GM04503 (cell line): ENCODE data around the gene LGALS12.
"Not testable (repeated sequence)": the region's sequence is repeated elsewhere in the genome, so short reads cannot be mapped to it uniquely, and the experiment has no call there.

Experiments used
- DNase-seq: peaks from one replicate; pipeline ENCODE4 v3.0.0-alpha.2; 2012; ENCODE audit warnings: low read depth

LGALS12 gene

GRCh38 chr11:63504933-63505586 is 824 bp upstream of the LGALS12 start:
- no peak for DNase-seq

GRCh38 chr11:63506876-63507275 is 992 bp downstream of the LGALS12 start:
- no peak for DNase-seq

DNA sequence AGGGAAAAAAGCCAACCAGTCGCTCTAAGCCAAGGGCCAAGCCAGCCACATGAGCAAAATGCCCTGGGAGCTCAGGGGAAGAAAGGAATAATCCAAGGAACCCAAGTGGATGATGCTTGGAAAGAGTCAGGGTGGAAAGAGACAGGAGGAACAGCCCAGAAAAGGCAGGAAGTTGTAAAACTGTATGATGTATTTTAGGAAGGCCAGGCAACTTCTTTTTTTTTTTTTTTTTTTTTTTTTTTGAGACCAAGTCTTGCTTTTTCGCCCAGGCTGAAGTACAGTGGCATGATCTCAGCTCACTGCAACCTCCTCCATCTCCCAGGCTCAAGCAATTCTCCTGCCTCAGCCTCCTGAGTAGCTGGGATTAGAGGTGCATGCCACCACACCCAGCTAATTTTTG is 1.6 kb downstream of the LGALS12 start:
- no peak for DNase-seq

DNA sequence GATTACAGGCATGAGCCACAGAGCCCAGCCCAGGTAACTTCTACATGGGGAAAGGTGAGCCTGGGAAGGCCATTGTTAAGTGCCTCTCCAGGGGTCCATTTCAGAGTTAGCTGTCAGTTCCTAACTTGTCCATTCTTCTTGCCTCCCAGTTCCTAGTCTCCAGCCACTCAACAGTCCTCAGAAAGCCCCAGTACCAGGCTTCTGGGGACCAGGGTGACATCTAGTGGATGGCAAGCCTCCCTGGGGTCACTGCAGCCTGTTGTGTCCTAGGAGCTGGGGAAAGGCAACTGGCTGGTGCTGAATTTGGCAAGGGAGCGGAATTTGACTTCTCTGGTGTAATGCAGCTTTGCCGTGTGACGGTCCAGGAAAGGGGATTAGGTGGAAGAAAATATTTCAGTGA is 2.1 kb downstream of the LGALS12 start:
- no peak for DNase-seq

DNA sequence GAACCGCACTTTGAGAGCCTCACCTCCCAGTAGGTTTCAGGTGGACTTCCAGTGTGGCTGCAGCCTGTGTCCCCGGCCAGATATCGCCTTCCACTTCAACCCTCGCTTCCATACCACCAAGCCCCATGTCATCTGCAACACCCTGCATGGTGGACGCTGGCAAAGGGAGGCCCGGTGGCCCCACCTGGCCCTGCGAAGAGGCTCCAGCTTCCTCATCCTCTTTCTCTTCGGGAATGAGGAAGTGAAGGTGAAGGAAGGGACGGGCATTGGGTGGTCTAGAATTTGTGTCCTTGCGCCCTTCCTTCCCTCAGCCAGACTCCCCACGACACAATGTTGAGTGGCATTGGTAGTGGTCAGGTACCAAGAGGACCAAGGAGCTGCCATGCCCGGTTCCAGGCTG is 2.9 kb downstream of the LGALS12 start:
- DNase-seq = no peak

- no peak for DNase-seq
Observed at GRCh38 chr11:63510360-63511047, 4.6 kb downstream of the LGALS12 start.

- DNase-seq = no peak
Observed at GRCh38 chr11:63511048-63511748, 5.3 kb downstream of the LGALS12 start.

DNA sequence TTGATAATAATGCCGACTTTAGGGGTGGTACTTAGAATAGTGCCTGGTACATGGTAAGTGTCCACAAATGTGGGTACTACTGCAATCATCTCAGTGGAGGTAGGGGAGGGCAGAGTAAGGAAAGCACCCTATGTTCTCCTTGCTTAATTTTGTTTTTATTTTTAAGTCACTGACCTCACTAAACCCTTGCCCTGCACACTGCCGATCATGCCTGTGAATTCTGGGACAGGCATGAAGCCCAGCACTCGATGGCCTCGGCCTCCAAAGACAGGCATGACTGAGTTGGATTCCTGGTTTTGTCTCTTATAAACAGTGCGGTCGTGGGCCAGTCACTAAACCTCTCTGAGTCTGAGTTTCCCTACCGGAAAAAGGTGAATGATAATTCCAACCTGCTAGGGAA is 6.9 kb downstream of the LGALS12 start:
- DNase-seq = no peak

GRCh38 chr11:63516109-63516508 is 10.2 kb downstream of the LGALS12 start:
- DNase-seq = no peak

GRCh38 chr11:63517156-63517555 is 11.3 kb downstream of the LGALS12 start:
- no peak for DNase-seq

- DNase-seq = peak; percentile 35
Observed at GRCh38 chr11:63518548-63518947, 12.7 kb downstream of the LGALS12 start.

GRCh38 chr11:63520606-63521170 is 14.8 kb downstream of the LGALS12 start:
- DNase-seq = no peak

DNA sequence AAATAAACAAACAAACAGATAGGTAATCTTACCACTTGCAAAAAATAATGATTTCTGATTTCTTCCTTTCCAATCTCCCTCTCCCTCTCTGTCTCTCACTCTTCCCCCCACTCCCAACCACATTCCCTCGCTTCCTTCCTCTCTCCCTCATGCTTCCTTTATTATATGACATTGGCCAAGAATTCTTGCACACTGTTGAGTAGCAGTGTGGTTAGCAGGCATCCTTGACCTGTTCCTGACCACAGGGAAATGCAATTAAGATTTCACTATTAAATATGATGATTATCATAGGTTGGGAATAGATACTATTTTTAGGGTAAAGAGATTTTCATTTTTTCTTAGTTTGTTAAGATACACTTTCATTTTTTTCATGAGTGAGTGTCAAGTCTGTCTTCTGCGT is 16.0 kb downstream of the LGALS12 start:
- DNase-seq = no peak

DNA sequence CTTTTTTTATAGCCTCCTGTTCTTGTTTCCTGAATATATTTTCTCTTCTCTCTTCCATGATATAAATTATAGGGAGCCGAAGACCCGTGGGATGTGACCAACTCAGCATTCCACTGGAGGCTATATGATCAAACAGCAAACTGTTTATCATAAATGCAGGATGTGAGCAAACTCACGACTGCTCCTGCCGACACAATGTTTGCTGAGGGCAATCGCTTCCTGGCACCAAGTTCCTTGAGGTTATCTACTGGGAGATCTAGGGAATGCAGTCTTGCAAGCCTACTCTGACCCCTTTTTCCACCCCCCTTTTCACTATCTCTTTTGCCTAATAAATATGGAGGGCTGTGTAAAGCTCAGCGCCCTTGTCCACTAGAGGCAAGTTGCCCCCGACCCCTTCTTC is 17.3 kb downstream of the LGALS12 start:
- no peak for DNase-seq

DNA sequence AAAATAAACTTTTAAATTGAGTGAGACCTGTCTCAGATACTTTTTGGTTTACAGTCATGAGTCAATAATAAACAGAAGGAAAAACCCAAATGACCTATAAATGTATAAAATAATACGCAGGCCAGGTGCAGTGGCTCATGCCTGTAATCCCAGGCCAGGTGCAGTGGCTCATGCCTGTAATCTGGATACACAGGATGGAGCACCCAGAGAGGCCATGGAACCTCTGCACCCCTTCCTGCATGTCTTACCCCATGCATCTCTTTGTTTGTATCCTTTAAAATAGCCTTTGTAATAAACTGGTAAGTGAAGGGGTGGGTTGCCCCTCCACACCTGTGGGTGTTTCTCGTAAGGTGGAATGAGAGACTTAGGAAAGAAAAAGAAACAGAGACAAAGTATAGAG is 21.8 kb downstream of the LGALS12 start:
- DNase-seq = no peak

GRCh38 chr11:63528156-63528555 is 22.3 kb downstream of the LGALS12 start:
- not testable (repeated sequence) for DNase-seq

DNA sequence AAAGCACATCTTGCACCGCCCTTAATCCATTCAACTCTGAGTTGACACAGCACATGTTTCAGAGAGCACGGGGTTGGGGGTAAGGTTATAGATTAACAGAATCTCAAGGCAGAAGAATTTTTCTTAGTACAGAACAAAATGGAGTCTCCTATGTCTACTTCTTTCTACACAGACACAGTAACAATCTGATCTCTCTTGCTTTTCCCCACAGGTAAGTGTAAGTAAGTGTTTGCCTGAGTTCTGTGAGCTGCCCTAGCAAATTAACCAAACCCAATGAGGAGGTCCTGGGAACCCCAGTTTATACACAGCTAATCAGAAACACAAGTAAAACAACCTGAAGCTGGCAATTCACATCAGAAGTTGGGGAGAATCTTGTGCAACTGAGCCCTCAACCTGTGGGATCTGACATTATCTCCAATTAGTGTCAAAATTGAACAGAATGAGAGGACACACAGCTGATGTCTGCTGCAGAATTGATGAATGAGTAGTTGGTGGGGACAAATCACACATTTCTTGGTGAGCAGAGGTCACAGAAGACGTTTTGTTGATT is 22.9 kb downstream of the LGALS12 start:
- DNase-seq = not testable (repeated sequence)

GRCh38 chr11:63529373-63529772 is 23.5 kb downstream of the LGALS12 start:
- not testable (repeated sequence) for DNase-seq

DNA sequence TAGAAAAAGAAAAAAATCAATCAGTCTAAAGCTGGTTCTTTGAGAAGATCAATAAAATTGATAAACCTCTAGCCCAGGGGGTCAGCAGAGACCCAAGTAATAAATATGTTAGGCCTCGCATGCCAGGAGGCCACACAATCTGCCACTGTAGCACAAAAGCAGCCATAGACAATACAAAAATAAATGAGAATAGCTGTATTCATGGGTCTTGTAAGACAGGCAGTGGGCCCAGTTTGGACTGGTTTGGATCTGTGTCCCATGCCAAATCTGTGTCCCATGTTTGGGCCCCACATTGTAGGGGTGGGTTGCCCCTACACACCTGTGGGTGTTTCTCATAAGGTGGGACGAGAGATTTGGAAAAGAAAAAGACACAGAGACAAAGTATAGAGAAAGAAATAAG is 24.1 kb downstream of the LGALS12 start:
- DNase-seq = no peak

DNA sequence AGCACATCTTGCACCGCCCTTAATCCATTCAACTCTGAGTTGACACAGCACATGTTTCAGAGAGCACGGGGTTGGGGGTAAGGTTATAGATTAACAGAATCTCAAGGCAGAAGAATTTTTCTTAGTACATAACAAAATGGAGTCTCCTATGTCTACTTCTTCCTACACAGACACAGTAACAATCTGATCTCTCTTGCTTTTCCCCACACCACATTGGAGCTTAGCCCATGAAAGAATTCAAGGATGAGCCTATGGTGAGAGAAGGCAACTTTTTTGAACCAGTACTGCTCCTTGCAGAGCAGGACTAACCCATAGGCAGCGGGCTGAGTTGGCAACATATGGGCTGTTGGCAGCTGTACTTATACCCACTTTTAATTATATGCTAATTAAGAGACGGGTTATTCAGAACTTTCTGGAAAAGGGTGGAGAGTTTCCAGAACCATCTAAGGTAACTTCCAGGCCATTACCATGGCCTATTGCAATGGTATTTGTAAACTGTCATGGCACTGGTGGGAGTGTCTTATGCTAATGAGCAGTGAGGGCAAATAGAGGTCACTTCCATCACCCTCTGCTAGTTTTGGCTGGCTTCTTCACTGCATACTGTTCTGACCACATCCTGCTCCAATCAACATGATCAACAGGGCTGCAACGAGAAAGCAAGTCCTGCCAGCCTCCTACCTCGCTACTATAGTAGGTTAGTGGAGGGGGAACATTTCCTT is 25.3 kb downstream of the LGALS12 start:
- peak; percentile 80 for DNase-seq

GRCh38 chr11:63532117-63532516 is 26.2 kb downstream of the LGALS12 start:
- DNase-seq = no peak
